Measurements from ENCODE around the gene ITGAV.

The ITGAV gene

GRCh38 chr2:186639939-186640338 lies 50.1 kb downstream of the ITGAV start:
- Mint-ChIP-seq H3K9me3 (no peaks in the 10 kb centered on the region), H3K4me1 (ENCODE audit: low read depth) (peaks cover 19% of the 10 kb centered on the region), H3K27me3 (ENCODE audit: low read depth) (no peaks in the 10 kb centered on the region), H3K36me3 (ENCODE audit: low read depth) (peaks cover 12% of the 10 kb centered on the region), H3K4me3 (no peak overlapping the region), H3K27ac (peak overlapping the region; percentile 0)
- DNase-seq (ENCODE audit: low spot score) = peak; percentile 13

GRCh38 chr2:186641132-186641806 lies 51.4 kb downstream of the ITGAV start:
- Mint-ChIP-seq H3K27ac (no peak overlapping the region), H3K27me3 (ENCODE audit: low read depth) (no peaks in the 10 kb centered on the region), H3K4me1 (ENCODE audit: low read depth) (peaks cover 19% of the 10 kb centered on the region), H3K9me3 (no peaks in the 10 kb centered on the region), H3K36me3 (ENCODE audit: low read depth) (peaks cover 12% of the 10 kb centered on the region), H3K4me3 (no peak overlapping the region)
- no peak for DNase-seq (ENCODE audit: low spot score)

- Mint-ChIP-seq H3K9me3 (no peaks in the 10 kb centered on the region), H3K27ac (no peak overlapping the region), H3K4me1 (ENCODE audit: low read depth) (peaks cover 18% of the 10 kb centered on the region), H3K4me3 (no peak overlapping the region), H3K36me3 (ENCODE audit: low read depth) (peaks cover 11% of the 10 kb centered on the region), H3K27me3 (ENCODE audit: low read depth) (no peaks in the 10 kb centered on the region)
- peak; percentile 11 for DNase-seq (ENCODE audit: low spot score)
Measured at GRCh38 chr2:186641807-186642321, 52.0 kb downstream of the ITGAV start.

DNA sequence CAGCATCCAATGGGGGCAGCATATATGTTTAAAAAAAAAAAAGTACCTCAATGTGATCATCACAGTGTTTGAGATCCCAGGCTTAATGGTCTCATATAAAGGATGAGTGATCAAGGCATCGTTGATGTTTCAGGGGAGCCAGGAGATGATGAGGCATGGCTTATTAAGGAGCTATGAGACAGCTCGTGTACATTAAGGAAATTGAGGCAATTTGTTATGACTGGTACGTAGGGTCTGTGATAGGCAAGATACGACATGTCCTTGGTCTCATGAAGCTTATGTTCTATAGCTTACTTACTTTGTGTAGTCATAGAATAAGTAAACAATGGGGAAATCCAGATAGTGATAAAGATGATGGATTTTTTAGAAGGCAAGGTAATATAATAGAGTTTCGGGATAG lies 54.9 kb downstream of the ITGAV start:
- Mint-ChIP-seq H3K9me3 (no peaks in the 10 kb centered on the region), H3K27ac (no peak overlapping the region), H3K4me3 (no peak overlapping the region), H3K36me3 (ENCODE audit: low read depth) (peaks cover 4% of the 10 kb centered on the region), H3K4me1 (ENCODE audit: low read depth) (peaks cover 9% of the 10 kb centered on the region), H3K27me3 (ENCODE audit: low read depth) (no peaks in the 10 kb centered on the region)
- no peak for DNase-seq (ENCODE audit: low spot score)

DNA sequence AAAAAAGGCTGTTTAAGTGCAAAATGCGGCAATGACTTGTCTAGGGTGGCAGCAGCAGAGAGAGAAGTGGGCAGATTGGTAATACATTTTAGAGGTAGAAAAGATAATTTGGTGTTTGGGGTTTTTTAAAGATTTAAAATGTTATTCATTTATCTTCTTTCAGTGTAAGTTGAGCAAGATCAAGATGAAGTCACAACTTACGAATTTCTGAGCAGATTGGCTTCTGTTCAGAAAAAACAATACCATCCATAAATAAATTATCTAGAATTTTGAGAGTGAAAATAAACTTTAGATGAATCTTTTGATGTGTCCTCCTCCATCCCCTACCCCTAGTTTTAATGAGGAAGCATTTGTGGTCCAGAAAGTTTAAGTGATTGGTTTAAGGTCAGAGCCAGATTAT lies 56.1 kb downstream of the ITGAV start:
- no peak overlapping the region for H3K4me3 Mint-ChIP-seq
- no peaks in the 10 kb centered on the region for H3K9me3 Mint-ChIP-seq
- H3K27me3 Mint-ChIP-seq (ENCODE audit: low read depth) = no peaks in the 10 kb centered on the region
- H3K36me3 Mint-ChIP-seq (ENCODE audit: low read depth) = peaks cover 2% of the 10 kb centered on the region
- peaks cover 3% of the 10 kb centered on the region for H3K4me1 Mint-ChIP-seq (ENCODE audit: low read depth)
- H3K27ac Mint-ChIP-seq = no peak overlapping the region
- no peak for DNase-seq (ENCODE audit: low spot score)

DNA sequence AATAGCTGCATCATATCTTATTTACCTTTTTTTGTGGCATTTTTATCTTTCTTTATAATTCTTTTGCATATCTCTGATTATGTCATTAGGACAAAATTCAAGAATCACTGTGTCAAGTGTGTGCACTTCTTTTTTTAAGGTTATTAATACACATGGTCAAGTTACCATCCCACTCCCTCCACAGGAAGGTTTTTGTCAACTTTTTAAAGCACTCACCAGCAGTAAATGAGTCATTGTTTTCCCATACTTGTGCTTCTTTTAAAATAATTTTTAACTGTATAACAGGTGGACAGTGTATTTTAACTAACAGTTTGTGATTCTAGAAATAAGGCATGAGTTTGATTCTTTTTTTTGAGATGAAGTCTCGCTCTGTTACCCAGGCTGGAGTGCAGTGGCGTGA lies 58.3 kb downstream of the ITGAV start:
- H3K4me3 Mint-ChIP-seq = no peak overlapping the region
- peaks cover 2% of the 10 kb centered on the region for H3K36me3 Mint-ChIP-seq (ENCODE audit: low read depth)
- H3K27me3 Mint-ChIP-seq (ENCODE audit: low read depth) = no peaks in the 10 kb centered on the region
- H3K4me1 Mint-ChIP-seq (ENCODE audit: low read depth) = no peaks in the 10 kb centered on the region
- H3K27ac Mint-ChIP-seq = no peak overlapping the region
- DNase-seq (ENCODE audit: low spot score) = no peak
- H3K9me3 Mint-ChIP-seq = no peaks in the 10 kb centered on the region

DNA sequence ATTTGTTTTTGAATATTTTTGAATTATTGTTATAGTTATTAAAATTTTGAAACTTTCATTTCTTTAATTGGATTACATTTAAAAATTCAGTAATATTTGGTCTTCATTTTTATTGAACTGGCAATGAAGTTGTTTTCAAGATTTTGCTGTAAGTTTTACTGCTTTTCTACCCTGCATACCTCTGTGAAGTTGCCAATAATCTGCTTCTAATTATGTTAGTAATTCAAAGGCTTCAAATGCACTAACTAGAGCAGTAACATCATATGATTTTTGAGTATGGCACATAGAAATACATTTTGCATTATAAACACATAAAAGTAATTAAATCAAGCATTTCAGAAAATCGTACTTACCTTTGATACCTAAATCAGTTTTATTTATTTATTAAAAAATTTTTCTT lies 63.7 kb downstream of the ITGAV start:
- no peak overlapping the region for H3K27ac Mint-ChIP-seq
- H3K4me1 Mint-ChIP-seq (ENCODE audit: low read depth) = no peaks in the 10 kb centered on the region
- no peaks in the 10 kb centered on the region for H3K9me3 Mint-ChIP-seq
- no peak overlapping the region for H3K4me3 Mint-ChIP-seq
- DNase-seq (ENCODE audit: low spot score) = no peak
- H3K36me3 Mint-ChIP-seq (ENCODE audit: low read depth) = peaks cover 9% of the 10 kb centered on the region
- H3K27me3 Mint-ChIP-seq (ENCODE audit: low read depth) = no peaks in the 10 kb centered on the region

DNA sequence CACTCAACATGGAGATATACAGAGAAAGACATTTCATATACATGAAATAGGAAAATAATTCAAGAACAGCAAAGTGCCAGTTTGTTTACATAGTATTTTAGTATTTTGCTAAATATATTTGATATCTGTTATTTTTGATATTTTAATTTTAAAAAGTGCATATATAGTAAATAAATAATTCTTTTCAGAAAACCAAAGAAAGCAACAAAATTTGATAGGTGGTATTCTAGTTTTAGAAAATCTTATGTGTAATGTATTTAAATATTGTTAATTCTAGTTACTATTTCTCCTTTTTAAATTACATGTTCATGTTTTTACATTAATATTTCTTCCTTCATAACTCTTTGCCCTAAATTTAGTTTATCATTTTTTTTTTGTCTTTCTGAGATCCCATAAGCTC lies 69.5 kb downstream of the ITGAV start:
- H3K4me3 Mint-ChIP-seq = no peak overlapping the region
- DNase-seq (ENCODE audit: low spot score) = no peak
- no peaks in the 10 kb centered on the region for H3K27me3 Mint-ChIP-seq (ENCODE audit: low read depth)
- H3K36me3 Mint-ChIP-seq (ENCODE audit: low read depth) = peaks cover 10% of the 10 kb centered on the region
- no peaks in the 10 kb centered on the region for H3K4me1 Mint-ChIP-seq (ENCODE audit: low read depth)
- no peaks in the 10 kb centered on the region for H3K9me3 Mint-ChIP-seq
- no peak overlapping the region for H3K27ac Mint-ChIP-seq

- H3K4me1 Mint-ChIP-seq (ENCODE audit: low read depth) = no peaks in the 10 kb centered on the region
- no peak overlapping the region for H3K4me3 Mint-ChIP-seq
- H3K27me3 Mint-ChIP-seq (ENCODE audit: low read depth) = no peaks in the 10 kb centered on the region
- no peak overlapping the region for H3K27ac Mint-ChIP-seq
- no peak for DNase-seq (ENCODE audit: low spot score)
- H3K9me3 Mint-ChIP-seq = no peaks in the 10 kb centered on the region
- peaks cover 30% of the 10 kb centered on the region for H3K36me3 Mint-ChIP-seq (ENCODE audit: low read depth)
Measured at GRCh38 chr2:186664385-186665043, 74.7 kb downstream of the ITGAV start.

GRCh38 chr2:186669146-186669545 lies 79.3 kb downstream of the ITGAV start:
- no peaks in the 10 kb centered on the region for H3K4me1 Mint-ChIP-seq (ENCODE audit: low read depth)
- peaks cover 68% of the 10 kb centered on the region for H3K36me3 Mint-ChIP-seq (ENCODE audit: low read depth)
- H3K27ac Mint-ChIP-seq = no peak overlapping the region
- no peak for DNase-seq (ENCODE audit: low spot score)
- H3K27me3 Mint-ChIP-seq (ENCODE audit: low read depth) = no peaks in the 10 kb centered on the region
- no peak overlapping the region for H3K4me3 Mint-ChIP-seq
- peaks cover 9% of the 10 kb centered on the region for H3K9me3 Mint-ChIP-seq

- no peak for DNase-seq (ENCODE audit: low spot score)
- H3K27me3 Mint-ChIP-seq (ENCODE audit: low read depth) = no peaks in the 10 kb centered on the region
- H3K4me1 Mint-ChIP-seq (ENCODE audit: low read depth) = no peaks in the 10 kb centered on the region
- peaks cover 66% of the 10 kb centered on the region for H3K36me3 Mint-ChIP-seq (ENCODE audit: low read depth)
- peaks cover 9% of the 10 kb centered on the region for H3K9me3 Mint-ChIP-seq
- no peak overlapping the region for H3K4me3 Mint-ChIP-seq
- H3K27ac Mint-ChIP-seq = no peak overlapping the region
Measured at GRCh38 chr2:186670831-186671230, 81.0 kb downstream of the ITGAV start.

DNA sequence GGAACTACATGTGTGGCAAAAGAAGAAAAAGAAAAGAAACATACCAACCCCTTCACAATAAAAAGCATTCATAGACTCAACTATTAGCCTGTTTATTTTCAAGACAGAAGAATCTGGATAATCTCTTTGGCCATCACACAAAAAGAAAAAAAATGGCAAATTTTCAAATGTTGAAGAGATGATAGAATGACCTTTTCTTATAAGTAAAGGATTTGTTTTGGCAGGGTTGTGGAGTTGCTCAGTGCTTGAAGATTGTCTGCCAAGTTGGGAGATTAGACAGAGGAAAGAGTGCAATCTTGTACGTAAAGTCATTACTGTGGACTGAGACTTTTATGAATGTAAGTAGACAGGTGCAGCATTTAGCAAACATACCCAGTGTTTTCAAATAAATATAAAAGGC lies 85.5 kb downstream of the ITGAV start:
- peaks cover 42% of the 10 kb centered on the region for H3K36me3 Mint-ChIP-seq (ENCODE audit: low read depth)
- H3K4me3 Mint-ChIP-seq = no peak overlapping the region
- H3K27ac Mint-ChIP-seq = no peak overlapping the region
- no peaks in the 10 kb centered on the region for H3K27me3 Mint-ChIP-seq (ENCODE audit: low read depth)
- DNase-seq (ENCODE audit: low spot score) = no peak
- peaks cover 9% of the 10 kb centered on the region for H3K9me3 Mint-ChIP-seq
- H3K4me1 Mint-ChIP-seq (ENCODE audit: low read depth) = no peaks in the 10 kb centered on the region

DNA sequence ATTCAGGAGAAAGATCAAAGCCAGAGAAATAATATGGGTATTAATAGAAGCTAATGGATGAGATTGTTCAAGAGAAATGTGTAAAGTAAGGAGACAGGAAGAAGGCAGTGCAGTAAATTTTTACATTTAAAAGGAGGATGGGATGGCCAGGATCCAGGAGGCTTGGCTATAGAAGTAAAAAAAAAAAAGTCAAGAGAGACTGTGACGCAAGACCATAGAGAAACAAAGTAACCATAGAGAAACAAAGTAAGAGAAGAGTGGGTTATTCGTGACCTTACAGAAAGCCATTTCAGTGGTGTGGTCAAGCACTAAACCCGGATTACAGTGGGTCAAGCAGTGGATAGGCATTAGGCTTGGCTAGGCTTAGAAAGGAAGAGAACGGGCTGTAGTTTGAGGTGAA lies 93.5 kb downstream of the ITGAV start:
- DNase-seq (ENCODE audit: low spot score) = no peak
- no peaks in the 10 kb centered on the region for H3K4me1 Mint-ChIP-seq (ENCODE audit: low read depth)
- H3K27me3 Mint-ChIP-seq (ENCODE audit: low read depth) = no peaks in the 10 kb centered on the region
- H3K27ac Mint-ChIP-seq = no peak overlapping the region
- H3K9me3 Mint-ChIP-seq = peaks cover 10% of the 10 kb centered on the region
- H3K4me3 Mint-ChIP-seq = no peak overlapping the region
- H3K36me3 Mint-ChIP-seq (ENCODE audit: low read depth) = no peaks in the 10 kb centered on the region

- H3K27ac Mint-ChIP-seq = no peak overlapping the region
- peaks cover 14% of the 10 kb centered on the region for H3K9me3 Mint-ChIP-seq
- peaks cover 6% of the 10 kb centered on the region for H3K27me3 Mint-ChIP-seq (ENCODE audit: low read depth)
- no peak for DNase-seq (ENCODE audit: low spot score)
- no peaks in the 10 kb centered on the region for H3K36me3 Mint-ChIP-seq (ENCODE audit: low read depth)
- H3K4me1 Mint-ChIP-seq (ENCODE audit: low read depth) = no peaks in the 10 kb centered on the region
- H3K4me3 Mint-ChIP-seq = no peak overlapping the region
Measured at GRCh38 chr2:186687807-186688211, 98.0 kb downstream of the ITGAV start.

Measured in T-helper 2 cell treated with Interferon-gamma antibody and Interleukin-4, amounts not matched to agents 5 μg/mL and 100 μg/mL, for 36 hours (primary cell).